Ovary (tissue), 3 donors: ENCODE results near the gene DDR2.

Source experiments
- CTCF ChIP-seq, 3 donors: fragments of 450-650 bp in 2 of 3; fragments of 200-600 bp in 1 of 3; IDR thresholded peaks; one replicate each; pipeline versions ENCODE4 v1.5.1 to v1.8.0; 2016 to 2022; ENCODE audit warnings: antibody characterized with exemption in 3 of 3, mild to moderate bottlenecking in 1 of 3
- EP300 ChIP-seq: sonication (generic); formaldehyde crosslinking; IDR thresholded peaks from one replicate; pipeline ENCODE4 v1.6.1; 2017; ENCODE audit warnings: antibody characterized with exemption
- POLR2A ChIP-seq: fragments of 450-650 bp; IDR thresholded peaks from one replicate; pipeline ENCODE4 v1.6.1; 2017; ENCODE audit warnings: antibody characterized with exemption, mild to moderate bottlenecking, moderate library complexity
- donor health status: DM: no; HTN: no; CAD: no.

GRCh38 chr1:162688521-162688920 lies 56.3 kb downstream of the DDR2 start:
- TF ChIP-seq CTCF (IDR thresholded peaks at IDR 0.05), result no peak
- TF ChIP-seq EP300, result no peak
- TF ChIP-seq POLR2A, result no peak
